B cell (primary cell): ENCODE data around the gene PLAC9.

Experiments used
- EZH2 ChIP-seq: IDR thresholded peaks from 2 replicates; pipeline ENCODE4 v1.6.1; 2012; ENCODE audit warnings: borderline replicate concordance, low read depth, mild to moderate bottlenecking, moderate library complexity, low read length; ENCODE audit not compliant: insufficient read depth, poor library complexity, severe bottlenecking
- TF ChIP-seq, protein P1 (sequence below): fragments of 200-600 bp; IDR thresholded peaks from one replicate; pipeline ENCODE4 v1.8.0; 2022; ENCODE audit warnings: antibody characterized with exemption, mild to moderate bottlenecking

DNA sequence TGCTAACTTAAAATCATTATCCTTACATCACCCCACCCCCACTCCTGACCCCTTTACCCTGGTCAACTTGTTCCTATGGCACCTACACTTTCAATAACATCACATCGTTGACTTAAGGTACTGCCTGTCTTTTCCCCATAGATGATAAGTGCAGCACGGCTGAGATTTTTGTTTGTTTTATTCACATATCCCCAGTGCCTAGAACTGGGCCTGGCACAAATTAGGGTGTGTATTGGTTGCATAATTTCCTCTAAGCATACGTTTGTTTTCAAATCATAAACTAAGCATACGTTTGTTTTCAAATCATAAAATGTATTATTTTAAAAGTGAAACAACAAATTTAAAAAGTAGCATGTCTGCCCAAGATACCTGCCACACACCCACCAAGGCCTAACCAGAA is 37.5 kb downstream of the PLAC9 start:
- TF ChIP-seq, protein P1, sequence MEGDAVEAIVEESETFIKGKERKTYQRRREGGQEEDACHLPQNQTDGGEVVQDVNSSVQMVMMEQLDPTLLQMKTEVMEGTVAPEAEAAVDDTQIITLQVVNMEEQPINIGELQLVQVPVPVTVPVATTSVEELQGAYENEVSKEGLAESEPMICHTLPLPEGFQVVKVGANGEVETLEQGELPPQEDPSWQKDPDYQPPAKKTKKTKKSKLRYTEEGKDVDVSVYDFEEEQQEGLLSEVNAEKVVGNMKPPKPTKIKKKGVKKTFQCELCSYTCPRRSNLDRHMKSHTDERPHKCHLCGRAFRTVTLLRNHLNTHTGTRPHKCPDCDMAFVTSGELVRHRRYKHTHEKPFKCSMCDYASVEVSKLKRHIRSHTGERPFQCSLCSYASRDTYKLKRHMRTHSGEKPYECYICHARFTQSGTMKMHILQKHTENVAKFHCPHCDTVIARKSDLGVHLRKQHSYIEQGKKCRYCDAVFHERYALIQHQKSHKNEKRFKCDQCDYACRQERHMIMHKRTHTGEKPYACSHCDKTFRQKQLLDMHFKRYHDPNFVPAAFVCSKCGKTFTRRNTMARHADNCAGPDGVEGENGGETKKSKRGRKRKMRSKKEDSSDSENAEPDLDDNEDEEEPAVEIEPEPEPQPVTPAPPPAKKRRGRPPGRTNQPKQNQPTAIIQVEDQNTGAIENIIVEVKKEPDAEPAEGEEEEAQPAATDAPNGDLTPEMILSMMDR: no peak
- TF ChIP-seq EZH2: no peak
